ENCODE data around the gene TMBIM6. TPM values are rescaled to one million over a fixed set of nuclear protein-coding genes. Genes with fewer than 3 reads are reported as not detected.
"Not testable (repeated sequence)": the region's sequence is repeated elsewhere in the genome, so short reads cannot be mapped to it uniquely, and the experiment has no call there.

Gene TMBIM6
- 413 and 429 TPM in 2 replicates for total RNA-seq (2014; rRNA removed)
- polyA plus RNA-seq (2012): 355 TPM

GRCh38 chr12:49740930-49741881 is at the start of gene TMBIM6:
TSS of gene TMBIM6 (plus strand) at chr12:49741557. CDS start at chr12:49752494, 10,937 bp downstream.
- peak; percentile 100 for DNase-seq (ENCODE audit: low read depth)

- DNase-seq (ENCODE audit: low read depth): no peak
Observed at GRCh38 chr12:49692851-49693250, 48.5 kb upstream of the TMBIM6 start.

- DNase-seq (ENCODE audit: low read depth): peak; percentile 34
Observed at GRCh38 chr12:49693931-49694444, 47.4 kb upstream of the TMBIM6 start.

GRCh38 chr12:49696723-49697122 is 44.6 kb upstream of the TMBIM6 start:
- DNase-seq (ENCODE audit: low read depth): no peak

- no peak for DNase-seq (ENCODE audit: low read depth)
Observed at GRCh38 chr12:49697808-49698207, 43.5 kb upstream of the TMBIM6 start.

- DNase-seq (ENCODE audit: low read depth): peak; percentile 57
Observed at GRCh38 chr12:49698619-49699545, 42.5 kb upstream of the TMBIM6 start.

- DNase-seq (ENCODE audit: low read depth): no peak
Observed at GRCh38 chr12:49702009-49702408, 39.3 kb upstream of the TMBIM6 start.

GRCh38 chr12:49702676-49703215 is 38.6 kb upstream of the TMBIM6 start:
- DNase-seq (ENCODE audit: low read depth): no peak

- DNase-seq (ENCODE audit: low read depth): peak; percentile 85
Observed at GRCh38 chr12:49703647-49704137, 37.7 kb upstream of the TMBIM6 start.

GRCh38 chr12:49705479-49706134 is 35.8 kb upstream of the TMBIM6 start:
- peak; percentile 80 for DNase-seq (ENCODE audit: low read depth)

- peak; percentile 35 for DNase-seq (ENCODE audit: low read depth)
Observed at GRCh38 chr12:49706351-49707127, 34.8 kb upstream of the TMBIM6 start.

- DNase-seq (ENCODE audit: low read depth): peak; percentile 93
Observed at GRCh38 chr12:49707128-49707811, 34.1 kb upstream of the TMBIM6 start, which contains the start of gene FMNL3. TSS of gene FMNL3 (minus strand) at chr12:49707405. CDS start at chr12:49707180, 225 bp downstream.

- DNase-seq (ENCODE audit: low read depth): no peak
Observed at GRCh38 chr12:49707812-49708147, 33.6 kb upstream of the TMBIM6 start.

GRCh38 chr12:49708851-49709250 is 32.5 kb upstream of the TMBIM6 start:
- no peak for DNase-seq (ENCODE audit: low read depth)

- DNase-seq (ENCODE audit: low read depth): not testable (repeated sequence)
Observed at GRCh38 chr12:49713952-49714351, 27.4 kb upstream of the TMBIM6 start.

- DNase-seq (ENCODE audit: low read depth): no peak
Observed at GRCh38 chr12:49716553-49716952, 24.8 kb upstream of the TMBIM6 start.

GRCh38 chr12:49717800-49718199 is 23.6 kb upstream of the TMBIM6 start:
- DNase-seq (ENCODE audit: low read depth): not testable (repeated sequence)

GRCh38 chr12:49720214-49720613 is 21.1 kb upstream of the TMBIM6 start:
- DNase-seq (ENCODE audit: low read depth): no peak

GRCh38 chr12:49721355-49721754 is 20.0 kb upstream of the TMBIM6 start:
- DNase-seq (ENCODE audit: low read depth): not testable (repeated sequence)

Measured in LHCN-M2 (cell line).